ENCODE measurements around the gene PGLYRP2. TPM values are rescaled to one million over a fixed set of nuclear protein-coding genes. Genes with fewer than 3 reads are reported as not detected.
A peak's percentile ranks its signal among the peaks of the same experiment; 100 is the strongest.

Gene PGLYRP2
- total RNA-seq, 8 experiments from 2014 or later = 0.17 to 0.59 (median 0.32) TPM; not detected in 4

DNA sequence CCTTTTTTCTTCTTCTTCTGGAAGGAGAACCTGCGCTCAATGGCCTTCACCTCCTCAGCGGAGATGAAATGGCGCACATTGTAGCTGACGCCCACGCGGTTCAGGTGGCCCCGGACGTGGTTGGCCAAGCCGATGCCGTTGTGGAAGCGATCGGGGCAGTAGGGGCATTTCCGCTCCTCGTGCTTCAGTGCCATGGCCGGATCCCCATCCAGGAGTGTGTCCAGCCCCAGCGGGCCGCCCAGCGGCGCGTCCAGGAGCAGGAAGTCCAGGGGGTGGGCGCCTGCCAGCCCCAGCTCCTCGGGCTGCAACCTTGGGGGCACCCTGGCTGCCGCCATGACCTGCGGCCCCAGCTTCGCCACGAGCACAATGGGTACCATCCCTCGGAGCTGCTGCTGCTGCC, 40.7 kb downstream of the PGLYRP2 start:
- in situ Hi-C loops (cut with MboI; ENCODE audit: low pct_unique_long_range_greater_than_20kb in 2 of 9, low sequenced_read_pairs in 9 of 9, unreplicated experiment in 9 of 9) = no loop called here
- WGBS, 10 experiments = 40 to 96% (median 94%) methylated on average over 2 to 4 of the region's 27 CpGs; no CpG with 5 or more reads in 7 of the 10 experiments
- Histone ChIP-seq H3K4me1 (replicated peaks in 1 of 2) (no peaks in the 10 kb centered on the region), H3K27ac (no peak overlapping the region), H3K4me3 (no peak overlapping the region)
- no peak for ATAC-seq (replicated peaks in 6 of 8)

- no peaks in the 10 kb centered on the region for H3K4me1 ChIP-seq (replicated peaks in 1 of 2)
- in situ Hi-C loops (cut with MboI; ENCODE audit: low pct_unique_long_range_greater_than_20kb in 2 of 9, low sequenced_read_pairs in 9 of 9, unreplicated experiment in 9 of 9) = no loop called here
- ATAC-seq (replicated peaks in 6 of 8) = peak in 1 of 8 experiments; percentile 9
- H3K27ac ChIP-seq = no peak overlapping the region
- no peak overlapping the region for H3K4me3 ChIP-seq
- 80% methylated on average over 1 of the region's 2 CpGs; no CpG with 5 or more reads in 9 of the 10 experiments for WGBS, 10 experiments
Observed at GRCh38 chr19:15438124-15438496, 41.2 kb downstream of the PGLYRP2 start.

DNA sequence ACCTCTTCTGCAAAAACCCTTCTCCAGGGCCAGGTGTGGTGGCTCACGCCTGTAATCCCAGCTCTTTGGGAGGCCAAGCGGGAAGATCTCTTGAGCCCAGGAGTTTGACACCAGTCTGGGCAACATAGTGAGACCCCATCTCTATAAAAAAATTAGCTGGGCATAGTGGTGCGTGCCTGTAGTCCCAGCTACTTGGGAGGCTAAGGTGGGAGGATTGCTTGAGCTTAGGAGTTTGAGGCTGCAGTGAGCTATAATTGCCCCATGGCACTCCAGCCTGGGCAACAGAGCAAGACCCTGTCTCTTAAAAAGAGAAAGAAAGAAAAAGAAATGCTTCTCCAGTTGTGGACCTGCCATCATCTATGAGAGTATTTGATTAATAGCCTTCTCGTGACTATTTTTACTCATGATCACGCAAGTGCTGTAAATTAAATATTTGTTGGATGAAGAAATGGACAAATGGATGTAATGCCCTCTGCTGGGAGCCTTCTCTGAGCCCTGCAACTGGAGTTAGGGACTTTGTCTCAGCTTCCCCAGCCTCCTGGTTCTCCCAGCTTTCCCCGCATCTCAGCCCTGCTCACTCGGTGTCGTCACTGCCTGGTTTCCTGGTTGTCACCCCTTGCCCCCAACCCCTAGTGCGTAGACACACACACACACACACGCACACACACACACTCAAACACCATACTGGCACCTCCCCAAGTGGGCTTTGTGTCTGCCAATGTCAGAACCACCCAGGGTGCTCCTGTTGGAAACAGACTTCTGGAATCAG, 41.8 kb downstream of the PGLYRP2 start:
- Histone ChIP-seq H3K4me3 (no peak overlapping the region), H3K27ac (no peak overlapping the region), H3K4me1 (replicated peaks in 1 of 2) (no peaks in the 10 kb centered on the region)
- ATAC-seq (replicated peaks in 6 of 8) = peak in 2 of 8 experiments; percentile 4 to 5
- in situ Hi-C loops (cut with MboI; ENCODE audit: low pct_unique_long_range_greater_than_20kb in 2 of 9, low sequenced_read_pairs in 9 of 9, unreplicated experiment in 9 of 9) = no loop called here
- WGBS, 10 experiments = 17 to 100% (median 79%) methylated on average over 1 to 4 of the region's 10 CpGs; no CpG with 5 or more reads in 5 of the 10 experiments

- no peak for ATAC-seq (replicated peaks in 6 of 8)
- H3K27ac ChIP-seq = no peak overlapping the region
- no peaks in the 10 kb centered on the region for H3K4me1 ChIP-seq (replicated peaks in 1 of 2)
- in situ Hi-C loops (cut with MboI; ENCODE audit: low pct_unique_long_range_greater_than_20kb in 2 of 9, low sequenced_read_pairs in 9 of 9, unreplicated experiment in 9 of 9) = no loop called here
- no peak overlapping the region for H3K4me3 ChIP-seq
- WGBS, 10 experiments = 80% methylated on average over 5 of the region's 15 CpGs; no CpG with 5 or more reads in 9 of the 10 experiments
Observed at GRCh38 chr19:15436826-15437110, 42.5 kb downstream of the PGLYRP2 start.

DNA sequence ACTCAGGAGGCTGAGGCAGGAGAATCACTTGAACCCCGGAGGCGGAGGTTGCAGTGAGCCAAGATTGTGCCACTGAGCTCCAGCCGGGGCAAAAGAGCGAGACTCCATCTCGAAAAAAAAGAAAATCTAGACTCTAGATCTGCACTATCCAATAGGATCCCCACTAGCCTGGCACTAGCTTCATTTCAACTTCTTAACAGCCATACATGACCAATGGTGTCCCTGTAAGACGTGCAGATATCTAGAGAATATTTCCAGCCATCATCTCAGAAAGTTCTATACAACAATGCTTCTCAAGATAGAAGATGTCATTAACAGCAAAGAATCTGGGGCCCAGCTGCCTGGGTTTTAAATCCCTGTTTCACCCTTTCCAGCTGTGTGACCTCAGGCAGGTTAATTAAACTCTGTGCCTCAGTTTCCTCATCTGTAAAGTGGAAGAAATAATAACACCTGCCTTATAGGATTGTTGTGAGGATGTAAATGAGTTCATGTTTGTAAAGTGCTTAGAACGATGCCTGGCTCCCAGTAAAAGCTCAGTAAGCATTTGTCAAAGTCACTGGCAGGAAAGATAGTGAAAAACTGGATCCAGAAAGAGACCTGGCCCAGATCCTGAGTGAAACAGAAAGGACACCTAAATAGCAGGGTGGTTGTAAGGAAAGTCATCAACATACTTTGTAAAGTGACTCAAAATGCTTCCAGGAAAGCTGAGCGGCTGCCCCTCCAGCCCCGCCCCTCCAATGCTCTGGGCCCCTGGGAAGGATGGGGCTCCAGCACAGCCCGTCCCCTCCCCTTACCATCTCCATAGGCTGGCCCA, 43.1 kb downstream of the PGLYRP2 start:
- Histone ChIP-seq H3K4me3 (no peak overlapping the region), H3K27ac (no peak overlapping the region), H3K4me1 (replicated peaks in 1 of 2) (peaks cover 3 to 5% of the 10 kb centered on the region in 2 donors)
- ATAC-seq (replicated peaks in 6 of 8) = peak in 1 of 8 experiments; percentile 11
- in situ Hi-C loops (cut with MboI; ENCODE audit: low pct_unique_long_range_greater_than_20kb in 2 of 9, low sequenced_read_pairs in 9 of 9, unreplicated experiment in 9 of 9) = no loop called here
- 0 to 100% (median 62%) methylated on average over 1 to 7 of the region's 10 CpGs; no CpG with 5 or more reads in 4 of the 10 experiments for WGBS, 10 experiments

DNA sequence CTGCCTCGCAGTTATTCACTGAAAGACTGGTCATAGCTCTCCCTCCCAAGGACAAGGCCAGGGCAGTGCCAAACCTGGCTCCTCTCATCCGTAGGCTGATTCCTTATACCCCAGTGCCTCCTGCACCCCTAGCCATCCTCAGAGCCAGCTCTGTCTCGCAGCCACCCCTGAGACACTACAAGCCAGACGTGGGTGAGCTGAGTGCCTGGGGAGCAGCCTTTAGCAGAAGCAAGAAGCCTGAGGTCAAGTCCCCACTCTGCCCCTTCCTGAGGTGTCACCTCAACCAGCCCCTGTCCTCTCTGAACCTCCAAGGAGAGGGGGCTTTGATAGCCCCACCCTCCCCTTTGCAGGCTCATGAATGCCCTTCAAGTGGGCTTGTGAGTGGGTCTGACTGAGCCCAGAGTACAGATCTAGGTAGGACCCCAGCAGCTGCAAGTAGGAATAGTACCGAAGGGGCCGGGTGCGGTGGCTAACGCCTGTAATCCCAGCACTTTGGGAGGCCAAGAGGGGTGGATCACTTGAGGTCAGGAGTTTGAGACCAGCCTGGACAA, 45.7 kb downstream of the PGLYRP2 start:
- WGBS, 10 experiments = 0 to 88% (median 71%) methylated on average over 1 to 5 of the region's 8 CpGs; no CpG with 5 or more reads in 6 of the 10 experiments
- in situ Hi-C loops (cut with MboI; ENCODE audit: low pct_unique_long_range_greater_than_20kb in 2 of 9, low sequenced_read_pairs in 9 of 9, unreplicated experiment in 9 of 9) = no loop called here
- Histone ChIP-seq H3K4me3 (peak overlapping the region; percentile 46 to 86 (median 60)), H3K27ac (no peak overlapping the region), H3K4me1 (replicated peaks in 1 of 2) (peaks cover 9 to 10% of the 10 kb centered on the region in 2 donors)
- ATAC-seq (replicated peaks in 6 of 8) = no peak

DNA sequence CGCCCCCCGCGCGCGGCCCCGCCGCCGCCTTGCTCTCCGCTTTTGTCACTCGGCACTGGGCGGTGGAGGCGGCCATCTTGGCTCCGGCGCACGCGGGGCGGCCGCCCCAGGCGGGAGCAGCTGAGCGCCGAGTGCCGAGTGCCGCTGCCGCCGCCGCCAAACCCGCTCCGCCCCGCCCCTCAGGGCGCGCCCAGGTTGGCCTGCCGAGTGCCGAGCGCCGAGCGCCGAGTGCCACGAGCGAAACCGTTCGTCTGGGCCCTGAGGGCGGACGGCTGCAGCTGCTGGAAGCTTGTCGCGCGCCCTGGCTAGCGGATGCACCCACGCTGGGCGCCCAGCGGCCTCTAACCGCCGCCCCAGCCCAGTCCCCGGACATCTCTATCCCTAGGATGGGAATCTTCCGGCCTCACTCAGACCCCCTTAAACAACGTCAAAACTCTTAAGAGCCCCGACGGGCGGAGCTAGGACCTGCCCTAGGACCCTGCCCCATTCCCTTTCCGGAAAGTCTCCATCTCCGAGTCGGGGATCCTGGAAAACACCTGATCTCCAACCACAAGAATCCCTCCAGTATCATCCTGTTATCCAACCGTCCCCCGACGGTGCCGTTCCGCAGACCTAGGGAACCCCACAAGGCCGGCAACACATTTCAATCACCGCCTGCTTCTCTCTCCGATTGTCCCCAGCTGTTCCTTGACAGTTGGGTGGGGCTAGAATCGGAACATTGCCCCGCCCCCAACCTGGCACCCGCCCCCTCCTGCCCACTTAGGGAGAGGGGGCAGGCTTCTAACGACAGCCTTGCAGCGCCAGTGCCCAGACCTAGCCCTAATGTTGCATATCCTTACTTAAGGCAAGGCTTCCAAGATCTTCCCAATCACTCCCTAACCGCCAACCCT, 46.4 kb downstream of the PGLYRP2 start:
- peaks cover 9 to 10% of the 10 kb centered on the region in 2 donors for H3K4me1 ChIP-seq (replicated peaks in 1 of 2)
- WGBS, 10 experiments = 0 to 13% (median 2%) methylated on average over 1 to 7 of the region's 75 CpGs; no CpG with 5 or more reads in 6 of the 10 experiments
- ATAC-seq (replicated peaks in 6 of 8) = peak; percentile 74 to 87 (median 86)
- in situ Hi-C loops (cut with MboI; ENCODE audit: low pct_unique_long_range_greater_than_20kb in 2 of 9, low sequenced_read_pairs in 9 of 9, unreplicated experiment in 9 of 9) = no loop called here
- H3K4me3 ChIP-seq = peak overlapping the region; percentile 46 to 86 (median 60)
- peak overlapping the region; percentile 67 to 78 for H3K27ac ChIP-seq

GRCh38 chr19:15432018-15432494, 47.2 kb downstream of the PGLYRP2 start:
- peaks cover 9 to 10% of the 10 kb centered on the region in 2 donors for H3K4me1 ChIP-seq (replicated peaks in 1 of 2)
- 0 to 2% (median 0%) methylated on average over 2 to 11 of the region's 44 CpGs; no CpG with 5 or more reads in 6 of the 10 experiments for WGBS, 10 experiments
- in situ Hi-C loops (cut with MboI; ENCODE audit: low pct_unique_long_range_greater_than_20kb in 2 of 9, low sequenced_read_pairs in 9 of 9, unreplicated experiment in 9 of 9) = no loop called here
- peak; percentile 1 to 25 (median 8) for ATAC-seq (replicated peaks in 6 of 8)
- H3K4me3 ChIP-seq = peak overlapping the region; percentile 46 to 86 (median 60)
- peak overlapping the region; percentile 67 to 78 for H3K27ac ChIP-seq

- peak overlapping the region; percentile 46 to 86 (median 60) for H3K4me3 ChIP-seq
- peak overlapping the region; percentile 67 to 78 for H3K27ac ChIP-seq
- in situ Hi-C loops (cut with MboI; ENCODE audit: low pct_unique_long_range_greater_than_20kb in 2 of 9, low sequenced_read_pairs in 9 of 9, unreplicated experiment in 9 of 9) = no loop called here
- ATAC-seq (replicated peaks in 6 of 8) = peak in 2 of 8 experiments; percentile 2 to 7
- H3K4me1 ChIP-seq (replicated peaks in 1 of 2) = peaks cover 9 to 10% of the 10 kb centered on the region in 2 donors
- WGBS, 10 experiments = 0 to 30% (median 0%) methylated on average over 1 to 7 of the region's 7 CpGs; no CpG with 5 or more reads in 3 of the 10 experiments
Observed at GRCh38 chr19:15431396-15432017, 47.8 kb downstream of the PGLYRP2 start.

DNA sequence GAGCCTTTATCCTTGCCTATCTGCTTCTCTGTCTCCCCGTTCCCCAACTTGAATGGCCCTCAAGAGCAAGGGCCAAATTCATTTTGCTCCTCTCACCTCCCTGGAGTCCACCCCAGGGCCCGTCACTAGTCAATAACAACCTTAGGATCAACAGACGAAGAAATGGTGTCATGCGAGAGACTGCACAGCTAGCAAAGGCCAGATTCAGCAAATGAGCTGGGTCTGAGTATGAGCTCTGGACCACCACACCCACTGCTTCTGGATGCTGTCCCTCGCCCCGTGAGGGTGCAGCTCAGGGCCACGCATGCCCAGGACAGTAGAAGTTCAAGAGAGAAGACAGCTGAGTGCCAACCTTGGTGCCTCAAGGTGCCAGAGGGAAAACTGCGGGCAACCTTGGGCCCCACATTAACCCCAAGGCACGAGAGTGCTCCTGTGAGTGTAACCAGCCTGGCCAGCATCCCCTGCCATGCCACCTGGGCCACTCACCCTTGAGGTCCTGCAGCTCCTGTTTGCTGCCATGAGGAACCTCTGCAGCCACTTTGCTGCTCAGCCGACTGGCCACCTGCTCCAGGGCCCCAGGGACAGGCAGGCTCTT, 48.7 kb downstream of the PGLYRP2 start:
- in situ Hi-C loops (cut with MboI; ENCODE audit: low pct_unique_long_range_greater_than_20kb in 2 of 9, low sequenced_read_pairs in 9 of 9, unreplicated experiment in 9 of 9) = no loop called here
- Histone ChIP-seq H3K4me1 (replicated peaks in 1 of 2) (peaks cover 9 to 10% of the 10 kb centered on the region in 2 donors), H3K27ac (no peak overlapping the region), H3K4me3 (peak overlapping the region in 1 of 5 donors; percentile 60)
- ATAC-seq (replicated peaks in 6 of 8) = no peak
- WGBS, 10 experiments = 0 to 97% (median 89%) methylated on average over 1 to 6 of the region's 10 CpGs; no CpG with 5 or more reads in 2 of the 10 experiments

DNA sequence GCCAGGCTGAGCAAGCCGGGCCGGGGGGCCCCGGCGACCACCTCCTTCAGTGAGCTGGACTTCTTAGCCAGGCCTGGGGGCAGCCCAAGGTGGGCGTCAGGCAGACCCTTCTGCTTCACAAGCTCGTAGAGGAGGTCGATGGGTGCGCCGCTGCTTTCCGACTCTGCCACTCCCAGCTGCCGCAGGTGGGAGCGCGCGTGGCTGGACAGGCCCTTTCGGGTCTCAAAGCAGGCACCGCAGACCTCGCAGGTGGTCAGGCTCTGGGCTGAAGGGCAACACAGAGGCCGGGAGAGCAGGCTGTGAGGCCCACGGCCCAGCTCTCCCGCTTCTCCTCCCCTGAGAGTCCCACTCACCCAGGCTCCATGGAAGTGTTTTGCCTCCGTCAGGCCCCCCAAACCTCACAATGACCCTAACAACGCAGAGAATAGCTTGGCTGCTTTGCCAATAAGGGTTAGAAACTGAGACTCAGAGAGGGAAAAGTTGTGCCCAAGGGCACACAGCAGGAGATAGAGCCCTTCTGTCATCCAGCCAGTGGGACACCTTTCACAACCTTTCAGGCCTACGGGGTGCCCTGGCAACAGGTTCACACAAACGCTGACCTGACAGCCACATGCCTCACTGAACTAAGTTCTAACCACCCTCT, 49.4 kb downstream of the PGLYRP2 start:
- no peak overlapping the region for H3K4me3 ChIP-seq
- H3K27ac ChIP-seq = no peak overlapping the region
- in situ Hi-C loops (cut with MboI; ENCODE audit: low pct_unique_long_range_greater_than_20kb in 2 of 9, low sequenced_read_pairs in 9 of 9, unreplicated experiment in 9 of 9) = no loop called here
- WGBS, 10 experiments = 70 to 100% (median 80%) methylated on average over 2 to 12 of the region's 24 CpGs; no CpG with 5 or more reads in 5 of the 10 experiments
- peaks cover 9 to 10% of the 10 kb centered on the region in 2 donors for H3K4me1 ChIP-seq (replicated peaks in 1 of 2)
- ATAC-seq (replicated peaks in 6 of 8) = no peak

All from motor neuron (in vitro differentiated cells).